KOPT-K1 (cell line): ENCODE measurements around the gene S100A12.

Experiments used
- H3K27ac ChIP-seq: fragments of 200-600 bp; sonication (generic); 2 replicates; pipeline ENCODE4 v1.5.1; 2016; ENCODE audit warnings: antibody characterized with exemption, mild to moderate bottlenecking, low read depth, low read length; ENCODE audit not compliant: poor library complexity, severe bottlenecking
- H3K36me3 ChIP-seq: fragments of 200-600 bp; sonication (generic); 2 replicates; pipeline ENCODE4 v1.5.1; 2017; ENCODE audit warnings: antibody characterized with exemption, mild to moderate bottlenecking, low read length, moderate library complexity; ENCODE audit not compliant: insufficient read depth
- H3K9me3 ChIP-seq: fragments of 200-600 bp; sonication (generic); 2 replicates; pipeline ENCODE4 v1.5.1; 2017; ENCODE audit warnings: antibody characterized with exemption, low read length, mild to moderate bottlenecking; ENCODE audit not compliant: insufficient read depth, poor library complexity, severe bottlenecking

Gene S100A12

DNA sequence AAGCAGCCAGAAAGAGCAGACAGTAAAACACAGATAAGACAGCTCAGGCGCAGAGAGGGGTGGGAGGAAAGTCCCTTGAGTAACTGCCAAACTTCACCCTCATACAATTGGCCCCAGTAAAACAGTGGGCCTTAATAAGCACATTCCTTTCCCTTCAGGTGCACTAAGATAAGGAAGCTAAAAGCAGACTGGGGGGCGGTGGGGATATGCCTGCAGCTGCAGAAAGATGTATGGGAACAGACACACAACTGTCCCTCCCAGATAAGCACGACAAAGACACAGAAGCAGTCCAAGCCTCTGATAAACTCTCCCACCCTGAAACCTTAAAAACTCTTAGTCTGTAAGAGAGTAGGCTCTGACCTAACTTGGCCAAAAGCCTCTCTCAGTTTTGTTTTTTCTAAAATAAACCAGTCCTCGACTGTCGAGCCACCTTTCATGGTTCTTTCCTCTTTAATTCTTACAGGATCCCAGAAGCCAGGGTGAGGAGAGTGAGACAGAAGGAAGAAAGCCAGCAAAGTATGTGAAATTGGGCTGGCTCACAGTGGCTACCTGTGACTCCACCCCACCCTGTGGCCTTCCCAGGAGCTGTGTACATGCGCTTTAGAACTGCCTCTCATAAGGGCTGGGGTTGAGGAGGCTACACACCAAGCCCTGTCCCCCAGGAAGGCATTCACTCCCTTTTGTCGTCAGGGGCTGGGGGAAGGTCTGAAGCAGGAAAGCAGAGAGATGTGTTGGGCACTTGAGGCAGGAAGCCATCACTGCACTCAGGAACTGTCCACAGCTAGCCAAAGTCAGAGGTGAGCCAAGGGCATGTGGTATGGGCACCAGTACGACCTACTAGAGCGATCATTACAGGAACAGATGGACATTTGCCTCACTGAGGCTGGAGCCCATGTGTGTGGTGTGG, 31.4 kb downstream of the S100A12 start:
- H3K36me3 ChIP-seq: no peaks in the 10 kb centered on the region
- H3K9me3 ChIP-seq: no peaks in the 10 kb centered on the region
- H3K27ac ChIP-seq: peak overlapping the region; percentile 46

DNA sequence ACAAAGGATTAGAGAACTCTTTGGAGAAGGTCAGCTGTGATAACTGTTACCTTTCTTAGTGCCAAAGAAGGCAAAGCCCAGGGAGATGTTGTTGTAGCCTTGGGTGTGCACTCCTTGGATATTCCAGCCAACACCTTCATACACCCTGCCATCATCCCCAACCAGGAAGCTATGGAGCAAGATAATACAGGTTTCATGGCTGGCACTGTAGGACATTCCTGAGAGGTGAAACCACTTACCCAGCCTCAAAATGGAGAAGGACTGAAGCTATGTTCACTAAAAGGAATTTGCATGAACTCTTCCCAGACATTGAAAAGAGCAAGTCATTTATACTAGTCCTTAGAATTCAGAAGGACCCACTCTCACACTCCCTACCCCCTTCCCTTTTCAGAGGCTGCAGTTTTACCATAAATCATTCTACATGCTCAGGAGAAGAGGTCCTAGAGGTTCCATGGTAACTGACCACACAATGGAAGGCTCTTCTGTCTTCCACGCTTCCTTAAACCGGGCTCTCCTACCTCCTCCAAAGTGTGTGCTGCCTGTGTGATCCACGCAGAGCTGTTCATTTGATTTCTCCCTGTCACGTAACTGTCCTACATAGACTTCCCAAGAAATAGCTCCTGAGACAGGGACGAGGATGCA, 32.3 kb downstream of the S100A12 start:
- H3K27ac ChIP-seq: peak overlapping the region; percentile 32
- no peaks in the 10 kb centered on the region for H3K36me3 ChIP-seq
- H3K9me3 ChIP-seq: no peaks in the 10 kb centered on the region

DNA sequence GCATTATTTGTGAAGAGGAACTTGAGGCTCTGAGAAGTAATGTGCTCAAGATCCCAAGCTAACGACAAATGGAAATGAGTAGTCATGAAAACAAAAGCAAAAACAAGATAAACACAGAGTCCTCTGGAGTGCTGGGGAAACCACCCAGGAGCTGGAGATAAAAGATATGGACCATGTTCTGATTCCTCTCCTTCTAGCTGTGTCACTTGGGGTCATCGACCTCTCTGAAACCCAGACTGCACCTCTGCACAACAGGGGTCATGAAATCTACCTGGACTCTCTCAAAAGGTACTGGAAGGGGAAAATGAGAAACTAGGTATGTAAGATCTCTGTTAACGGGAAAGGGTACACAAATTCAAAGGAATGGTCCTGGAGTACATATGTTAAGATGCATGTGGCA, 33.2 kb downstream of the S100A12 start:
- Histone ChIP-seq H3K27ac (no peak overlapping the region), H3K36me3 (no peaks in the 10 kb centered on the region), H3K9me3 (no peaks in the 10 kb centered on the region)

- no peaks in the 10 kb centered on the region for H3K36me3 ChIP-seq
- H3K9me3 ChIP-seq: no peaks in the 10 kb centered on the region
- H3K27ac ChIP-seq: no peak overlapping the region
Measured at GRCh38 chr1:153341431-153341934, 33.9 kb downstream of the S100A12 start.

GRCh38 chr1:153340356-153340755, 35.1 kb downstream of the S100A12 start:
- Histone ChIP-seq H3K9me3 (no peaks in the 10 kb centered on the region), H3K36me3 (no peaks in the 10 kb centered on the region), H3K27ac (no peak overlapping the region)

DNA sequence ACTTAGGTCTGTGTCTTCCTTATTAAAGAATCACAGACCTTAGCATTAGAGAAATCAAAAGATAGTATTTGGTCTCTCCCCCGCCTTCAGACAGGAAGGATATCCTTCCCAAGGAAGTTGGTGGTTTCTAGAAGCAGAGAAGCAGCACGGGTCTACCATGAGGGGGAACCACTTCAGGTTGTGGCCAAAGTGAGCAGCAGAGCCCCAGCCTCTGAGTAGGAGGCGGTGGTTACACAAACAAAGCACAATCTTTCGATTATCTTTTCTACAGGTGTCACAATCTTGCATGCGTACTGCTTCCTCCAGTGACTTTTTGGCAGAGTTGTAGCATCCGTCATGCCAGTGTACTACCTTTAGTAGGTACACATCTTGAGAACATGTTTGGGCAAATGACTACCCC, 35.6 kb downstream of the S100A12 start:
- no peaks in the 10 kb centered on the region for H3K9me3 ChIP-seq
- H3K36me3 ChIP-seq: no peaks in the 10 kb centered on the region
- no peak overlapping the region for H3K27ac ChIP-seq

DNA sequence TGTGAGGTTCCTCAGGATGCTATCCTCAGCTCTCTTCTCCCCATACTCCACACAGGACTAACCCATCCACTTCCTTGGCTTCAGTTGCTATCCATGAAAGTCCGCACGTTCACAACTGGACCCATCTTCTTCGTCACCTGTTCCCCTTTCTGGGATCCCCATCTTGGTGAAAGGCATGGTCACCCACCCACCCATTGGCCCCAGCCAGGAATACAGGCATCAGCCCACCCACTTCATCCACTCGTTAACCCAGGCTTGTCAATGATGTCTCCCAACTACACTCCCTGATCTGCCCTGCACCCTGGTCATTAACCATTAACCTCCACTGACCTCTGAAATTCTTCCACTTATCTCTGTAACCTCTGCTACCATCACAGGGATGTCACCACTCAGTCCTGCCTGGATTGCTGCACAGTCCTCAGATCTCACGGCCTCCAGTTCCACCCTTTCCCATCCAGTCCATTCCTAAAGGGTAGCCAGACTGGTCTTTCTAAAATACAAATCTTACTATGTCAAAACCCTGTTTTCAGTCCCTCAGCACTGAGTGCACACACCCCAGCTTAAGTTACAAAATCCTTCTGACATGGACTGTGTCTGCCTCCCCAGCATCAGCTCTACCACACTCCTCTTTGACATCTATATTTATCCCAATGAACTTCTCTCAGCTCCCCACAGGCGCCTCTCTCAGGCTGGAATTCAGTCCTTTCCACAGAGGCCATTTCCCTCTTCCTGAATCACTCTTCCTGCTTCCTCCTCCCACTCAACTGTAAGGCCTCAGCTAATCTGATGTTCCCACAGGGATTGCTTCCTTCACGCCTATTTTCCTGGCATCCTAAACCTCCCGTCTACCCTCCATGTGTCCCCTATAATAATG, 37.2 kb downstream of the S100A12 start:
- H3K27ac ChIP-seq: no peak overlapping the region

DNA sequence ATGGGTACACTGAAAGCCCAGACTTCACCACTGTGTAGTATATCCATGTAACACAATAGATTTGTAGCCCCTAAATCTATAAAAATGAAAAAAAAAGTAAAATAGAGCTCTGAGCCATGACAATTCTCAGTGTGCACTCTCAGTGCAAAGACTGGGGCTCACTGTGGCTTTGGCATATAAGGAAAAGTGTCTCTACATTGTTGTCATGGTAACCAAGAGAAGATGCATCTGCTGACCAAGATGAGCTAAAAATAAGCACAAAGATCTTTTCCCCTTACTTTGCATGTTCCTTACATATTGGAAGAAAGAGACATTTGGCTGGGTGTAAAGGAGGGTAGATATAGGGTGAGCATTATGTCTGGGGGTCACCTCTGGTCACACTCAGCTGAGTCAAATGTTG, 38.8 kb downstream of the S100A12 start:
- Histone ChIP-seq H3K9me3 (no peaks in the 10 kb centered on the region), H3K27ac (no peak overlapping the region), H3K36me3 (no peaks in the 10 kb centered on the region)

More for the DNA sequence above, 37.2 kb downstream of the S100A12 start:
- Histone ChIP-seq H3K9me3 (no peaks in the 10 kb centered on the region), H3K36me3 (no peaks in the 10 kb centered on the region)

- H3K9me3 ChIP-seq: peaks cover 17% of the 10 kb centered on the region
- H3K27ac ChIP-seq: no peak overlapping the region
- no peaks in the 10 kb centered on the region for H3K36me3 ChIP-seq
Measured at GRCh38 chr1:153333902-153334301, 41.5 kb downstream of the S100A12 start.

- Histone ChIP-seq H3K36me3 (no peaks in the 10 kb centered on the region), H3K27ac (no peak overlapping the region), H3K9me3 (peaks cover 19% of the 10 kb centered on the region)
Measured at GRCh38 chr1:153324912-153325311, 50.5 kb downstream of the S100A12 start.
